Measurements from ENCODE around the gene ZNHIT1. TPM values are rescaled to one million over a fixed set of nuclear protein-coding genes. Genes with fewer than 3 reads are reported as not detected.

The ZNHIT1 gene
- total and polyA plus RNA-seq, 2 of the 8 experiments (the other 6 are each of a cell fraction or from before 2014, with no cell fraction given) = 38.2 to 61.7 TPM

GRCh38 chr7:101244375-101245146 is 26.6 kb downstream of the ZNHIT1 start, which contains the start of gene FIS1 (continued):
- TF ChIP-seq CHD7 (IDR thresholded peaks at IDR 0.05; ENCODE audit: insufficient replicate concordance, low read length) (no peak), MAFK (IDR thresholded peaks at IDR 0.05; ENCODE audit: low read depth, low read length) (no peak), USF2 (IDR thresholded peaks at IDR 0.05; ENCODE audit: low read length) (no peak), KDM1A (IDR thresholded peaks at IDR 0.05; ENCODE audit: borderline replicate concordance, low read length) (no peak), YY1 (IDR thresholded peaks at IDR 0.05; ENCODE audit: low read depth, low read length) (peak; percentile 14; the same call in 1 of the 2 replicates), RBBP5 (IDR thresholded peaks at IDR 0.05; ENCODE audit: borderline replicate concordance, low read depth, low read length) (0 out of 2 replicates have a peak, but pooled peaks have one; percentile 8)
